LoVo (cell line): ENCODE data around the gene HPCA.
"Not testable (repeated sequence)": the region's sequence is repeated elsewhere in the genome, so short reads cannot be mapped to it uniquely, and the experiment has no call there.

ENCODE experiments used
- DNase-seq: peaks from one replicate; pipeline ENCODE4 v3.0.0-alpha.2; 2016; ENCODE audit warnings: low spot score

The HPCA gene

GRCh38 chr1:32903991-32904785 lies 17.9 kb downstream of the HPCA start:
- DNase-seq = peak; percentile 68

GRCh38 chr1:32904797-32905196 lies 18.5 kb downstream of the HPCA start:
- DNase-seq = no peak

- DNase-seq = not testable (repeated sequence)
Observed at GRCh38 chr1:32905588-32905987, 19.3 kb downstream of the HPCA start.

GRCh38 chr1:32906654-32907053 lies 20.4 kb downstream of the HPCA start:
- DNase-seq = no peak

- DNase-seq = no peak
Observed at GRCh38 chr1:32907435-32907834, 21.1 kb downstream of the HPCA start.

- no peak for DNase-seq
Observed at GRCh38 chr1:32910319-32910718, 24.0 kb downstream of the HPCA start.

GRCh38 chr1:32915766-32916706 lies 29.7 kb downstream of the HPCA start:
- DNase-seq = no peak

- DNase-seq = no peak
Observed at GRCh38 chr1:32917521-32917920, 31.2 kb downstream of the HPCA start.

- no peak for DNase-seq
Observed at GRCh38 chr1:32918179-32918578, 31.9 kb downstream of the HPCA start.

- DNase-seq = no peak
Observed at GRCh38 chr1:32919811-32920733, 33.8 kb downstream of the HPCA start.

GRCh38 chr1:32920833-32921232 lies 34.5 kb downstream of the HPCA start:
- no peak for DNase-seq

- peak; percentile 19 for DNase-seq
Observed at GRCh38 chr1:32924881-32925344, 38.6 kb downstream of the HPCA start.

GRCh38 chr1:32925403-32926162 lies 39.3 kb downstream of the HPCA start:
- no peak for DNase-seq

GRCh38 chr1:32926562-32926961 lies 40.3 kb downstream of the HPCA start:
- no peak for DNase-seq

GRCh38 chr1:32927441-32927840 lies 41.1 kb downstream of the HPCA start:
- no peak for DNase-seq

- DNase-seq = no peak
Observed at GRCh38 chr1:32928285-32928684, 42.0 kb downstream of the HPCA start.

GRCh38 chr1:32928715-32929114 lies 42.4 kb downstream of the HPCA start:
- no peak for DNase-seq

GRCh38 chr1:32929366-32929765 lies 43.1 kb downstream of the HPCA start:
- DNase-seq = no peak

GRCh38 chr1:32931760-32932159 lies 45.5 kb downstream of the HPCA start:
- DNase-seq = no peak

GRCh38 chr1:32933742-32934322 lies 47.5 kb downstream of the HPCA start:
- DNase-seq = peak; percentile 87

- DNase-seq = no peak
Observed at GRCh38 chr1:32934535-32934934, 48.2 kb downstream of the HPCA start.
